Muscle of leg (tissue), 11 donors: Measurements from ENCODE around the gene COG5. TPM values are rescaled to one million over a fixed set of nuclear protein-coding genes. Genes with fewer than 3 reads are reported as not detected.
"Not testable (repeated sequence)": the region's sequence is repeated elsewhere in the genome, so short reads cannot be mapped to it uniquely, and the experiment has no call there.

ENCODE experiments used
- DNase-seq: peaks from one replicate; pipeline ENCODE4 v3.0.0; 2013
- H3K27ac ChIP-seq: one replicate; pipeline ENCODE4 v1.5.1; 2013; ENCODE audit warnings: mild to moderate bottlenecking, low read length, control low read depth
- H3K27me3 ChIP-seq: one replicate; pipeline ENCODE4 v1.6.1; 2013; ENCODE audit warnings: low read length; ENCODE audit not compliant: control insufficient read depth, insufficient read depth
- H3K36me3 ChIP-seq: one replicate; pipeline ENCODE4 v1.6.1; 2013; ENCODE audit warnings: low read length; ENCODE audit not compliant: control insufficient read depth, insufficient read depth
- H3K4me1 ChIP-seq: one replicate; pipeline ENCODE4 v1.6.1; 2013; ENCODE audit warnings: low read length; ENCODE audit not compliant: control insufficient read depth, insufficient read depth
- H3K4me3 ChIP-seq: one replicate; pipeline ENCODE4 v1.5.1; 2013; ENCODE audit warnings: low read length, control low read depth
- H3K9me3 ChIP-seq: replicated peaks from 2 replicates; pipeline ENCODE4 v1.6.1; 2013; ENCODE audit warnings: low read depth, low read length; ENCODE audit not compliant: control insufficient read depth
- WGBS: methylation state at CpG from one replicate; pipeline ENCODE4 v1.1.5; 2013; ENCODE audit warnings: missing lambda C conversion rate; ENCODE audit not compliant: insufficient coverage; 5-methylcytosine and 5-hydroxymethylcytosine counted together
- polyA plus RNA-seq, 8 donors: library from polyadenylated mRNA; unstranded; fragments of 120-200 nt; gene quantifications; one replicate each; pipeline versions ENCODE4 v1.2.1 to v1.2.3, GENCODE V29; 2013; ENCODE audit warnings: inconsistent platforms in 1 of 8, low replicate concordance in 1 of 8; ENCODE audit not compliant: insufficient read length in 8 of 8, insufficient read depth in 1 of 8
- total RNA-seq: library from RNA; stranded (reverse); fragments of 120-200 nt; gene quantifications from one replicate; pipeline ENCODE4 v1.2.4, GENCODE V29; 2013

COG5 gene
- total and polyA plus RNA-seq, 9 donors: 19.5 to 45.5 (median 25.7) TPM

DNA sequence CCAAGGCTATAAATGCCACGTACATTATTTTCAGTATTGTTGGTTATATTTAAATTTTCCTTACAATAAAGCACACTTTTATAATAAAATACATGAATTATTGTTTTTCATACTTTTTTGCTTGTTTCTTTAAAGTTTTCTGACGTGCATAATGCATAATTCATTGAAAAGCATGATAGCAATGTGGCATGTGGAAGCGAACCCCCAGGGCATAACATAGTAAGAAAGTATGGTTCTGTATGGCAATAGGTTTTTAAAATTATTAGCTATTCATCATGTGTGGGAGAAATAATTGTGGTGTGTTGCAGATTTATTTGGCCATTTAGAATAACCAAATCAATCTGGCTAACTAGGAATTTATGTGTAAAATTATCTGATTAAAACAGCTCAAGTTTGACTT lies 402.3 kb downstream of the COG5 start:
- no peaks in the 10 kb centered on the region for H3K36me3 ChIP-seq
- no peak overlapping the region for H3K4me3 ChIP-seq
- H3K4me1 ChIP-seq: no peaks in the 10 kb centered on the region
- H3K27me3 ChIP-seq: no peaks in the 10 kb centered on the region
- 67% methylated on average over 1 of the region's 3 CpGs for WGBS
- no peaks in the 10 kb centered on the region for H3K9me3 ChIP-seq
- no peak for DNase-seq
- no peak overlapping the region for H3K27ac ChIP-seq

DNA sequence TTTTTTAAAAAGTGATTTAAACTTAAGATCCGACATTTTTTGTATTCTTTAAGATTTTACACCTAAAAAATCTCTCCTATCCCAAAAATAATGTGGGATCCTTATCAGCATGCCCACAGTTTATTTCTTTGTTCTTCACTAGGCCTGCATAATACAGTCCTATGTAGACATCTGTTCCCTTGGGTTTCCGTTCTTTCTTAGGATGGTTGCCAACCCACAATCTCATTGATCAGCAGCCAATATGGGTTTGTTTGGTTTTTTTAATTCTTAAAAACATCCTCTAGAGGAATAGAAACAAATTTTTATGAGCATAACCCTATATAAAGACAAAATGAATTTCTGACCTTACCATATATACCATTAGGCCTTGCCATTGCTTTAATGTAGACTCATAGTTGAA lies 403.3 kb downstream of the COG5 start:
- no peak overlapping the region for H3K4me3 ChIP-seq
- H3K27me3 ChIP-seq: no peaks in the 10 kb centered on the region
- H3K27ac ChIP-seq: no peak overlapping the region
- no peaks in the 10 kb centered on the region for H3K9me3 ChIP-seq
- no peaks in the 10 kb centered on the region for H3K36me3 ChIP-seq
- no peak for DNase-seq
- no CpG with 5 or more reads among the region's 2 CpGs for WGBS
- no peaks in the 10 kb centered on the region for H3K4me1 ChIP-seq

GRCh38 chr7:107158028-107158427 lies 405.7 kb downstream of the COG5 start:
- no peaks in the 10 kb centered on the region for H3K9me3 ChIP-seq
- no peak overlapping the region for H3K4me3 ChIP-seq
- WGBS: 100% methylated on average over 1 of the region's 2 CpGs
- no peak overlapping the region for H3K27ac ChIP-seq
- no peaks in the 10 kb centered on the region for H3K4me1 ChIP-seq
- no peaks in the 10 kb centered on the region for H3K36me3 ChIP-seq
- no peaks in the 10 kb centered on the region for H3K27me3 ChIP-seq
- no peak for DNase-seq

GRCh38 chr7:107157091-107157490 lies 406.6 kb downstream of the COG5 start:
- no peak for DNase-seq
- H3K36me3 ChIP-seq: no peaks in the 10 kb centered on the region
- H3K4me1 ChIP-seq: no peaks in the 10 kb centered on the region
- no peaks in the 10 kb centered on the region for H3K27me3 ChIP-seq
- H3K4me3 ChIP-seq: no peak overlapping the region
- WGBS: 89% methylated on average over 6 of the region's 7 CpGs
- H3K27ac ChIP-seq: no peak overlapping the region
- H3K9me3 ChIP-seq: no peaks in the 10 kb centered on the region

DNA sequence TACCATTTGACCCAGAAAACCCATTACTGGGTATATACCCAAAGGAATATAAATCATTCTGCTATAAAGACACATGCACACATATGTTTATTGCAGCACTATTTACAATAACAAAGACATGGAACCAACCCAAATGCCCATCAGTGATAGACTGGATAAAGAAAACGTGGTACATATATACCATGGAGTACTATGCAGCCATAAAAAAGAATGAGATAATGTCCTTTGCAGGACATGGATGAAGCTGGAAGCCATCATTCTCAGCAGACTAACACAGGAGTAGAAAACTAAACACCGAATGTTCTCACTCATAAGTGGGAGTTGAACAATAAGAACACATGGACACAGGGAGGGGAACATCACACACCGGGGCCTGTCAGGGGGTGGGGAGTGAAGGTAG lies 408.0 kb downstream of the COG5 start:
- H3K36me3 ChIP-seq, H3K4me1 ChIP-seq, H3K27ac ChIP-seq, H3K9me3 ChIP-seq, H3K4me3 ChIP-seq, H3K27me3 ChIP-seq, DNase-seq: not testable (repeated sequence)
- whole genome bisulfite sequencing: 86% methylated on average over 1 of the region's 3 CpGs

GRCh38 chr7:107154826-107155225 lies 408.9 kb downstream of the COG5 start:
- no peaks in the 10 kb centered on the region for H3K36me3 ChIP-seq
- WGBS: 94% methylated on average over 5 of the region's 6 CpGs
- H3K4me3 ChIP-seq: no peak overlapping the region
- H3K27ac ChIP-seq: no peak overlapping the region
- H3K9me3 ChIP-seq: no peaks in the 10 kb centered on the region
- no peak for DNase-seq
- H3K4me1 ChIP-seq: no peaks in the 10 kb centered on the region
- no peaks in the 10 kb centered on the region for H3K27me3 ChIP-seq

GRCh38 chr7:107152011-107152410 lies 411.7 kb downstream of the COG5 start:
- Histone ChIP-seq H3K4me3 (no peak overlapping the region), H3K27ac (no peak overlapping the region), H3K27me3 (no peaks in the 10 kb centered on the region), H3K36me3 (no peaks in the 10 kb centered on the region), H3K9me3 (no peaks in the 10 kb centered on the region), H3K4me1 (no peaks in the 10 kb centered on the region)
- no peak for DNase-seq
- 29% methylated on average over 2 of the region's 4 CpGs for WGBS

Other genes starting within 250 kb of the COG5 start
- 0.04 TPM for gene GPR22, start 93.9 kb downstream of the COG5 start, total RNA-seq
- gene GPR22, start 93.9 kb downstream of the COG5 start, polyA plus RNA-seq: under 1 TPM in 5 of 8 donors, not detected in 3; 0.10 to 0.15 (median 0.13) TPM
- 6.8 TPM for gene DUS4L, start 51 bp upstream of the COG5 start, total RNA-seq
- 1 to 10 TPM; 5.0 to 7.6 (median 6.7) TPM for gene DUS4L, start 51 bp upstream of the COG5 start, polyA plus RNA-seq
- gene BCAP29, start 16.3 kb upstream of the COG5 start, total RNA-seq: 45.9 TPM
- 10 to 100 TPM; 38.9 to 53.3 (median 43.5) TPM for gene BCAP29, start 16.3 kb upstream of the COG5 start, polyA plus RNA-seq
- gene SLC26A4, start 96.9 kb upstream of the COG5 start, total RNA-seq: 0.75 TPM
- 1 to 10 TPM in 1 of 8 donors, under 1 TPM in 7; 0.41 to 1.1 (median 0.55) TPM for gene SLC26A4, start 96.9 kb upstream of the COG5 start, polyA plus RNA-seq
- gene CBLL1, start 180.2 kb upstream of the COG5 start, total RNA-seq: 13.9 TPM
- 10 to 100 TPM; 14.0 to 21.2 (median 17.3) TPM for gene CBLL1, start 180.2 kb upstream of the COG5 start, polyA plus RNA-seq
- not detected for gene SLC26A3, start 239.3 kb upstream of the COG5 start, total RNA-seq
- 10 to 100 TPM in 1 of 8 donors, 1 to 10 TPM in 1, under 1 TPM in 3, not detected in 3; 0.07 to 10.8 (median 0.14) TPM for gene SLC26A3, start 239.3 kb upstream of the COG5 start, polyA plus RNA-seq